CD4-positive, alpha-beta T cell treated with Interleukin-1 beta for 1 hour (primary cell): ENCODE data around the gene STS.

Experiments
- DNase-seq, 2 donors: peaks; one replicate each; pipeline ENCODE4 v3.0.0-alpha.2; 2020 to 2022

Gene STS

DNA sequence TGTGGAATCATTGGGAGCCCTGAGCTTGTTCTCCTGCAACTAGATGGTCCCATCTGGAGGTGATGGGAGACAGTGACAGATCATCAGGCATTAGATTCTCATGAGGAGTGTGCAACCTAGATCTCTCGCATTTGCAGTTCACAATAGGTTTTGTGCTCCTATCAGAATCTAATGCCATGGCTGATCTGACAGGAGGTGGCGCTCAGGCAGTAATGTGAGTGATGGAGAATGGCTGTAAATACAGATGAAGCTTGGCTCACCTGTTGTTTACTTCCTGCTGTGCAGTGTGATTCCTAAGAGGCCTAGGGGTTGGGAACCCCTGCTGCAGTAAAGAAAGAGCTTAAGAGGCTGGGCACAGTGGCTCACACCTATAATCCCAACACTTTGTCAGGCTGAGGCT is 42.6 kb downstream of the STS start:
- DNase-seq, result no peak

DNA sequence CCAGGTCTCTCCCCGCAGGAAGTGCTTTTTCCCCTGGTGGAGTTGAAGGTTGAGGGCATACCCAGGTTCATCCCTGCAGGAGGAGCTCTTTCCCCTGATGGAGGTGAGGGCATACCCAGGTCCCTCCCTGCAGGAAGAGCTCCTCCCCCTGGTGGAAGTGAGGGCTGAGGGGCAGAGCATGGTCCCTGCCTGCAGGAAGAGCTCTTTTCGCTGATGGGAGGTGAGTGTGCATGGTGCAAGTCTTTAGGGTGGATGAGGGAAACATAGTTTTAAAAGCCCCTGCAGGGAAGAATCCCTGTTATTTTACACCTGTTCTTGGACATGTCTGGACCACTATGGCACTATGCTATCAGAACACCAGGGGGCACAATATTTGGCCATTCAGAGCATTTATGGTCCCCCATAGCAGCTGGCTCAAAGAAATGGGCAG is 44.2 kb downstream of the STS start:
- DNase-seq, result no peak

DNA sequence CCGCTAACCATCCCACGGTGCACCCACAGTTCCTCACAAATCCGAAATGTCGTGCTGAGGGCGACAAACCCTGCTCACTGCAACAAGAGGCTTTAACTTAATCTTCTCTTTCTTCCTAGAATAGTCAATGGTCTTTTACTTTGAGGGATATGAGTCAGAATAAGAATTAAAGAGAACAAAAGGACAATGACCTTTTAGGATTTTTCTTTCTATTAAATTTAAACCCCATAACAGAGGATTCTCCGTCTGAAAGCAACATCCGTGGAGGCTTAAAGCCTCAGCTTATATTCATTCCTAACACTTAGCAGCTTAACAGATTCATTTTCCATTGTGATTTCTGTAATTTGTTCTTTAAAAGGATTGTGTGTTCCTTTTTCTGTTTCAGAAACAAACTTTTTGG is 45.4 kb downstream of the STS start:
- no peak for DNase-seq

DNA sequence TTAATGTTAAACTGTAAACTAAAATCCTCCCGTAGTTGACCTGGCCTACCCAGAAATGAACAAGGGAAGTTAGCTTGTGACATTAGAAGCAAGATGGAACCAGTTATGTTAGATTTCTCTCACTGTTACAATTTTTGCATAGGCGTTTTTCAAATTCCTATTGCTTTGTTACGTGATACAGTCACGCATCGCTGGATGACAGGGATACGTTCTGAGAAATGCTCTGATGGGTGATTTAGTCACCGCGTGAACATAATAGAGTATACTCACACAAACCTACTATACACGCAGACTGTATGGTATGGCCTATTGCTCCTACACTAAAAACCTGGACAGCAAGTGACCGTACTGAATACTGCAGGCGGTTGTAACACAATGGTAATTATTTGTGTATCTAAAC is 47.1 kb downstream of the STS start:
- DNase-seq, result no peak
